Activated CD8-positive, alpha-beta T cell treated with anti-CD3 and anti-CD28 coated beads, Interleukin-2, amount 10 ng/mL, durations not matched to agents 7 days and 5 days (primary cell): ENCODE measurements around the gene ACVR1. TPM values are rescaled to one million over a fixed set of nuclear protein-coding genes. Genes with fewer than 3 reads are reported as not detected.
A peak's percentile ranks its signal among the peaks of the same experiment; 100 is the strongest.

Source experiments
- ATAC-seq: fragments of 150-1000 bp; cut with Tn5 transposase; one replicate; pipeline ENCODE4 v1.10.0; 2021; ENCODE audit warnings: moderate library complexity
- CTCF ChIA-PET: fragments of 350-600 bp; sonication (Branson Sonifier 250); formaldehyde crosslinking; loops from one replicate; lab custom pipeline; 2021; ENCODE audit warnings: antibody characterized with exemption; lab: Charles Lee
- POLR2A ChIA-PET: fragments of 350-600 bp; sonication (Branson Sonifier 250); formaldehyde crosslinking; loops from one replicate; lab custom pipeline; 2021; ENCODE audit warnings: antibody characterized with exemption; lab: Charles Lee
- DNase-seq: peaks from one replicate; pipeline ENCODE4 v3.0.0-alpha.2; 2020
- H3K27ac Mint-ChIP-seq: one replicate; pipeline ENCODE4 v1.8.0; 2021; ENCODE audit warnings: mild to moderate bottlenecking, mixed read lengths
- H3K27me3 Mint-ChIP-seq: one replicate; pipeline ENCODE4 v1.8.0; 2021; ENCODE audit warnings: low read depth, mixed read lengths
- H3K36me3 Mint-ChIP-seq: one replicate; pipeline ENCODE4 v1.8.0; 2021; ENCODE audit warnings: low read depth, mixed read lengths
- H3K4me1 Mint-ChIP-seq: one replicate; pipeline ENCODE4 v1.8.0; 2021; ENCODE audit warnings: low read depth, mixed read lengths
- H3K4me3 Mint-ChIP-seq: one replicate; pipeline ENCODE4 v1.8.0; 2021; ENCODE audit warnings: mild to moderate bottlenecking, mixed read lengths
- H3K9me3 Mint-ChIP-seq: one replicate; pipeline ENCODE4 v1.8.0; 2022; ENCODE audit warnings: mixed read lengths; ENCODE audit not compliant: insufficient read depth
- total RNA-seq, 2 experiments: library from RNA; stranded (reverse); gene quantifications; one replicate each; pipeline ENCODE4 v1.2.3, GENCODE V29; 2021

Gene ACVR1
- total RNA-seq, 2 experiments from 2014 or later = 10.7 to 13.6 TPM

DNA sequence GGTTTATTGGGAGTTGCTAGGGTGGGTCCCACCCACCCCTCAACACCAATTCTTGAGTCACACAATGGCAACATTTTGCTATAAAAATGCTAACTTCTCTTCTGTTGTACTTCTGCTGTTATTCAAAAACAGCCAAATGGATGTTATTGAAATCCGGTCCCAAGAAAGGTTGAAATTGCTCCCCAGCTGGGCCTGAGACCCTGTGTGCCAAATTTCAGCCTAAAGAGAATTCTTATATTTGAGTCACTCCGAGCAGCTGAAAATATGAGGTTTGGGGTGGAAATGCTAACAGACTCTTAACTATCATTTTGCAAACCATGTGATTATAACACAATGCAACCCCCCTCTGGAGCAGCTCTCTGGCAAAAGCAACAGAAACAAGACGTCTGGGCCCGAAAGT is 27.0 kb upstream of the ACVR1 start:
- Mint-ChIP-seq H3K27me3 (no peaks in the 10 kb centered on the region), H3K36me3 (no peaks in the 10 kb centered on the region), H3K9me3 (no peaks in the 10 kb centered on the region), H3K4me3 (no peak overlapping the region), H3K27ac (no peak overlapping the region), H3K4me1 (peaks cover 38% of the 10 kb centered on the region)
- ATAC-seq (no peak), DNase-seq (no peak)
- CTCF ChIA-PET = no interaction called here
- POLR2A ChIA-PET = no interaction called here

- H3K36me3 Mint-ChIP-seq = no peaks in the 10 kb centered on the region
- no peak for DNase-seq
- CTCF ChIA-PET = interaction anchor here (2.2 to 7.6 kb wide), 3 partner anchors 26 to 274 kb away, joined by 5 to 73 read pairs (median 8); partner anchors contain the start of genes ACVR1 and ACVR1C
- H3K4me1 Mint-ChIP-seq = peaks cover 43% of the 10 kb centered on the region
- H3K4me3 Mint-ChIP-seq = no peak overlapping the region
- ATAC-seq = no peak
- H3K9me3 Mint-ChIP-seq = no peaks in the 10 kb centered on the region
- no peaks in the 10 kb centered on the region for H3K27me3 Mint-ChIP-seq
- no peak overlapping the region for H3K27ac Mint-ChIP-seq
- POLR2A ChIA-PET = no interaction called here
Measured at GRCh38 chr2:157902692-157903091, 26.6 kb upstream of the ACVR1 start.

DNA sequence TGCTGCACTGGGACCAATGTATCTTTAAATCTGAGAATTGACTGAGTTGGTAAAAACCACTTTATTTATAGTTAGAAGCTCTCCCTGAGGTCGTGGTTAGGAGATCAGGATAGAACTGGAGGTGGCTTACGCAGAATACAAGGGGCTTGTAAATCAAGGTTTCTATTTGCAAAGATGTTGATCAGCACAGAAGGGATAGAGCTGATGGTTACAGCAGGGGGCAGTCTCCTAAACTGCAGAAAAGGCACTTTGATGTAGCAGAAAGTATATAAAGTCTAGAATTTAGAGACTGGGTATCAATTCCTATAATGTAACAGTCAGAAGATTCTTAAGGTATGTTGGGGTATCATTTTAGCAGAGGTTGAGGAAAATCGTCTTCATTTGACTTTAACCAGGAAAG is 25.2 kb upstream of the ACVR1 start:
- ChIA-PET POLR2A (interaction anchor here (0.8 kb wide), 1 partner anchor 97 kb away, joined by 3 read pairs; no protein-coding TSS in a partner anchor), CTCF (interaction anchor here (0.7 to 7.6 kb wide), 17 partner anchors 9 to 599 kb away, joined by 3 to 73 read pairs (median 5); partner anchors contain the start of genes ACVR1 and ACVR1C)
- Mint-ChIP-seq H3K4me3 (no peak overlapping the region), H3K4me1 (peaks cover 57% of the 10 kb centered on the region), H3K9me3 (no peaks in the 10 kb centered on the region), H3K27ac (peak overlapping the region; percentile 98), H3K27me3 (no peaks in the 10 kb centered on the region), H3K36me3 (peaks cover 6% of the 10 kb centered on the region)
- DNase-seq = peak; percentile 35
- ATAC-seq = no peak

- Mint-ChIP-seq H3K9me3 (no peaks in the 10 kb centered on the region), H3K4me1 (peaks cover 61% of the 10 kb centered on the region), H3K27ac (peak overlapping the region; percentile 98), H3K36me3 (peaks cover 7% of the 10 kb centered on the region), H3K27me3 (no peaks in the 10 kb centered on the region), H3K4me3 (peak overlapping the region; percentile 81)
- ChIA-PET CTCF (interaction anchor here (0.7 to 7.6 kb wide), 16 partner anchors 9 to 598 kb away, joined by 3 to 73 read pairs (median 6); partner anchors contain the start of genes ACVR1 and ACVR1C), POLR2A (interaction anchor here (0.8 kb wide), 1 partner anchor 96 kb away, joined by 3 read pairs; no protein-coding TSS in a partner anchor)
- no peak for DNase-seq
- ATAC-seq = no peak
Measured at GRCh38 chr2:157900684-157901083, 24.6 kb upstream of the ACVR1 start.

- DNase-seq (no peak), ATAC-seq (no peak)
- peaks cover 66% of the 10 kb centered on the region for H3K4me1 Mint-ChIP-seq
- peak overlapping the region; percentile 81 for H3K4me3 Mint-ChIP-seq
- no peaks in the 10 kb centered on the region for H3K27me3 Mint-ChIP-seq
- no peaks in the 10 kb centered on the region for H3K9me3 Mint-ChIP-seq
- CTCF ChIA-PET = interaction anchor here (1.7 to 7.6 kb wide), 8 partner anchors 8 to 460 kb away, joined by 5 to 73 read pairs (median 8); partner anchors contain the start of genes ACVR1 and ACVR1C
- H3K27ac Mint-ChIP-seq = peak overlapping the region; percentile 98
- peaks cover 7% of the 10 kb centered on the region for H3K36me3 Mint-ChIP-seq
- POLR2A ChIA-PET = interaction anchor here (0.7 kb wide), 1 partner anchor 254 kb away, joined by 7 read pairs; no protein-coding TSS in a partner anchor
Measured at GRCh38 chr2:157900203-157900602, 24.1 kb upstream of the ACVR1 start.

- POLR2A ChIA-PET = interaction anchor here (0.5 to 4.9 kb wide), 12 partner anchors 8 to 592 kb away, joined by 3 to 71 read pairs (median 4); partner anchors contain the start of genes ACVR1 and CYTIP
- CTCF ChIA-PET = interaction anchor here (1.0 to 7.6 kb wide), 8 partner anchors 23 to 597 kb away, joined by 3 to 73 read pairs (median 4); partner anchors contain the start of gene ACVR1
- no peaks in the 10 kb centered on the region for H3K27me3 Mint-ChIP-seq
Measured at GRCh38 chr2:157899125-157899839, 23.2 kb upstream of the ACVR1 start.

DNA sequence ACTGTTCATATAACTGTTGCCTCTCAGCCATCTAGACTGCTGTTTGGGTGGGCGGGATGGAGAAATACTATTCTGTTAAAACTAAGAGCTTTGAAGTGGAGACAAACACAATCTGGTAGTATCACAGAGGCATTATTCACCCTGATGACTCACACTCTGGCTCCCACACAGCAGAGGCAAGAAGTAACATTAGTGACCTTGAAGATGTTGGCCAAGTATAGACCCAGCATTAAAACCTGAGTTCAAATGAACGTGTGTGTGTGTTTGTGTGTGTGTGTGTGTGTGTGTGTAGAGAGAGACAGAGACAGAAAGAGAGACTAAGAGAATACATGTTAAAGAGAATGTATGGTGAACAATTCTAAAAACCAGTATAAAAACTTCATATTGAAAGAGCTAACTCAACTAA is 22.5 kb upstream of the ACVR1 start:
- Mint-ChIP-seq H3K36me3 (peaks cover 7% of the 10 kb centered on the region), H3K4me1 (peaks cover 74% of the 10 kb centered on the region), H3K4me3 (peak overlapping the region; percentile 81), H3K27me3 (no peaks in the 10 kb centered on the region), H3K9me3 (no peaks in the 10 kb centered on the region), H3K27ac (peak overlapping the region; percentile 98)
- ChIA-PET POLR2A (interaction anchor here (0.6 to 4.9 kb wide), 9 partner anchors 7 to 883 kb away, joined by 3 to 71 read pairs (median 4); partner anchors contain the start of genes ACVR1 and CYTIP), CTCF (interaction anchor here (1.0 to 7.6 kb wide), 7 partner anchors 10 to 597 kb away, joined by 3 to 73 read pairs (median 4); partner anchors contain the start of gene ACVR1)
- DNase-seq (peak; percentile 65), ATAC-seq (peak; percentile 67)

More at GRCh38 chr2:157899125-157899839, 23.2 kb upstream of the ACVR1 start:
- DNase-seq (peak; percentile 44), ATAC-seq (peak; percentile 52)
- peaks cover 70% of the 10 kb centered on the region for H3K4me1 Mint-ChIP-seq
- H3K4me3 Mint-ChIP-seq = peak overlapping the region; percentile 81
- H3K9me3 Mint-ChIP-seq = no peaks in the 10 kb centered on the region
- peaks cover 7% of the 10 kb centered on the region for H3K36me3 Mint-ChIP-seq
- H3K27ac Mint-ChIP-seq = peak overlapping the region; percentile 98

GRCh38 chr2:157897106-157897971 is 21.2 kb upstream of the ACVR1 start:
- CTCF ChIA-PET = interaction anchor here (7.6 kb wide), 1 partner anchor 21 kb away, joined by 73 read pairs; the partner anchor contains the start of gene ACVR1
- ATAC-seq (peak; percentile 62), DNase-seq (peak; percentile 61)
- POLR2A ChIA-PET = interaction anchor here (0.6 to 4.9 kb wide), 5 partner anchors 21 to 460 kb away, joined by 3 to 71 read pairs (median 5); partner anchors contain the start of genes ACVR1 and CYTIP
- H3K4me1 Mint-ChIP-seq = peaks cover 76% of the 10 kb centered on the region
- peaks cover 7% of the 10 kb centered on the region for H3K36me3 Mint-ChIP-seq
- no peaks in the 10 kb centered on the region for H3K9me3 Mint-ChIP-seq
- H3K27me3 Mint-ChIP-seq = no peaks in the 10 kb centered on the region
- peak overlapping the region; percentile 98 for H3K27ac Mint-ChIP-seq
- peak overlapping the region; percentile 81 for H3K4me3 Mint-ChIP-seq

DNA sequence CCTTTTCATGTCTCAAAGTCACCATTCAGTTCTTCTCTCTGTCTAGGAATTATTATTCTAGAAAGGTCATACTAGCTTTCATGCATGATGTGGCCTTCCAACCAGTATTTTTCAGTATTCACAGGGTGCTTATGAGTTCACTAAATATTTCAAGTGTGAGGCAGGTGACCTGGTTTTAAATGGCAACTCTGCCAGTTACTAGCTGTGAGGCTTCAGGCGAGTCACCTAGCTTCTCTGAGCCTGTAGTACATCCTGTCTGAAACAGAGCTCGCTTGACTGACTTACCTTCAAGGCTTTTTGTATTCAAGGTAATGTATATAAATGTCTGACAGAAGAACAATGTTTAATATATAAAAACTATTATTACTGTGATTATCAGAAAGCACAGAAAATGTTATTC is 19.4 kb upstream of the ACVR1 start:
- POLR2A ChIA-PET = interaction anchor here (4.9 kb wide), 1 partner anchor 19 kb away, joined by 71 read pairs; the partner anchor contains the start of gene ACVR1
- DNase-seq (peak; percentile 34), ATAC-seq (no peak)
- Mint-ChIP-seq H3K4me1 (peaks cover 79% of the 10 kb centered on the region), H3K9me3 (no peaks in the 10 kb centered on the region), H3K27ac (no peak overlapping the region), H3K36me3 (peaks cover 13% of the 10 kb centered on the region), H3K4me3 (no peak overlapping the region), H3K27me3 (no peaks in the 10 kb centered on the region)
- CTCF ChIA-PET = interaction anchor here (1.7 to 7.6 kb wide), 2 partner anchors 10 to 19 kb away, joined by 5 to 73 read pairs; partner anchors contain the start of gene ACVR1

DNA sequence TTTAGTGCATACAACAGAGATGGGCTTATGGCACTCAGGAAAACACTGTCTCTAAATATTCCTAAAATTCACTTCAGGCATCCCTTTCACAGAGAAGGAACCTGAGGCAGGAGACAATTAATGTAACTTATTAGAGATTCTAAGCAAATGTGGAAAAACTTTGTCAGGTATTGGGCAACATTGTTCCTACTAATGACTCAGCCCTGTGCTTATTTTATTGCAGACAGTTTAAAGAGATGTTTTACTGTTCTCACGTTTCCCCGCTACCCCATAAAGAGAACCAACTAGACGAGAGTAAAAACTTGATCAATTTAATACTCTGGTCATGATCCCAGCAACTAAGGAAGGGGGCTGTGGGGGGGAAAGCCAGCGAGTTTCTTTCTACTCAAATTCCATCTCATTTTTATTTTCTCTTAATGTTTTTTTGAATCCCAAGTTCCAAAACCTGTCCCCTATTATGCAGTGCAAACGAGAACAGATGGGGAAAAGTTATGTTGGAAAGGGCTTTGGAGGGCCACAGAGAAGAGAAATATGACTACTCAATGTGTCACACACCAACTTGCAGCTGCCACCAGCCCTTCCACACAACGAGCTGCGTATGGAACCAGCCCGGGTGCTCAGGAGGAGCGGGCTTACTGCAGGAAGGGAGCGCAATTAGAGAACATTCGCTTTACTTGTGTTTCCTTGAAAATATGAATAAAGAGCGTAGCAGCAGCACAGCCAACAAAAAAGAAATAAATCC is 18.7 kb upstream of the ACVR1 start:
- ATAC-seq (no peak), DNase-seq (no peak)
- Mint-ChIP-seq H3K9me3 (no peaks in the 10 kb centered on the region), H3K4me3 (no peak overlapping the region), H3K27ac (no peak overlapping the region), H3K4me1 (peaks cover 72% of the 10 kb centered on the region), H3K36me3 (peaks cover 13% of the 10 kb centered on the region), H3K27me3 (no peaks in the 10 kb centered on the region)
- ChIA-PET POLR2A (interaction anchor here (4.9 kb wide), 1 partner anchor 19 kb away, joined by 71 read pairs; the partner anchor contains the start of gene ACVR1), CTCF (interaction anchor here (1.7 to 7.6 kb wide), 2 partner anchors 9 to 18 kb away, joined by 5 to 73 read pairs; partner anchors contain the start of gene ACVR1)
